Osteoblast (primary cell): ENCODE results near the gene FHIT. TPM values are rescaled to one million over a fixed set of nuclear protein-coding genes. Genes with fewer than 3 reads are reported as not detected.

Experiments used
- DNase-seq: peaks from one replicate; pipeline ENCODE4 v3.0.0; 2011; ENCODE audit warnings: low spot score, mixed read lengths; ENCODE audit not compliant: insufficient read length; ENCODE audit errors: missing footprints
- H2AFZ ChIP-seq: 2 replicates; pipeline ENCODE4 v1.6.0; 2011; ENCODE audit warnings: mild to moderate bottlenecking, low read length
- H3K27ac ChIP-seq: 2 replicates; pipeline ENCODE4 v1.5.1; 2011; ENCODE audit warnings: mild to moderate bottlenecking, low read depth, low read length, moderate library complexity
- H3K27me3 ChIP-seq: 2 replicates; pipeline ENCODE4 v1.6.0; 2012; ENCODE audit warnings: mild to moderate bottlenecking, control low read depth, inconsistent platforms, low read length, moderate library complexity; ENCODE audit not compliant: insufficient read depth
- H3K36me3 ChIP-seq: 2 replicates; pipeline ENCODE4 v1.5.1; 2011; ENCODE audit warnings: mild to moderate bottlenecking, low read length, control low read depth, moderate library complexity; ENCODE audit not compliant: insufficient read depth
- H3K4me1 ChIP-seq: 2 replicates; pipeline ENCODE4 v1.5.1; 2011; ENCODE audit warnings: mild to moderate bottlenecking, low read length, control low read depth, moderate library complexity; ENCODE audit not compliant: insufficient read depth
- H3K4me2 ChIP-seq: 2 replicates; pipeline ENCODE4 v1.6.0; 2011; ENCODE audit warnings: mild to moderate bottlenecking, low read length; ENCODE audit not compliant: insufficient read depth
- H3K4me3 ChIP-seq: fragments of 200-600 bp; sonication (generic); 3 replicates; pipeline ENCODE4 v1.5.1; 2012; ENCODE audit warnings: mild to moderate bottlenecking, low read length, inconsistent platforms; ENCODE audit not compliant: insufficient read depth
- H3K79me2 ChIP-seq: 2 replicates; pipeline ENCODE4 v1.6.0; 2012; ENCODE audit warnings: mild to moderate bottlenecking, low read length, control low read depth, inconsistent platforms; ENCODE audit not compliant: insufficient read depth
- H3K9me3 ChIP-seq: 2 replicates; pipeline ENCODE4 v1.5.1; 2011; ENCODE audit warnings: low read depth, low read length, control low read depth
- H4K20me1 ChIP-seq: 2 replicates; pipeline ENCODE4 v1.6.0; 2012; ENCODE audit warnings: mild to moderate bottlenecking, low read length, control low read depth; ENCODE audit not compliant: insufficient read depth
- total RNA-seq: library from RNA; depleted of rRNA; stranded (reverse); fragments of >200 nt; gene quantifications from 2 replicates; pipeline ENCODE4 v1.2.3, GENCODE V29; 2012
- TF ChIP-seq, protein P1 (sequence below): IDR thresholded peaks from 2 replicates; pipeline ENCODE4 v1.5.1; 2011; ENCODE audit warnings: mild to moderate bottlenecking, low read depth, low read length, moderate library complexity; ENCODE audit errors: extremely low read depth

FHIT gene
- total RNA-seq, 1 donor: 3.3 TPM

DNA sequence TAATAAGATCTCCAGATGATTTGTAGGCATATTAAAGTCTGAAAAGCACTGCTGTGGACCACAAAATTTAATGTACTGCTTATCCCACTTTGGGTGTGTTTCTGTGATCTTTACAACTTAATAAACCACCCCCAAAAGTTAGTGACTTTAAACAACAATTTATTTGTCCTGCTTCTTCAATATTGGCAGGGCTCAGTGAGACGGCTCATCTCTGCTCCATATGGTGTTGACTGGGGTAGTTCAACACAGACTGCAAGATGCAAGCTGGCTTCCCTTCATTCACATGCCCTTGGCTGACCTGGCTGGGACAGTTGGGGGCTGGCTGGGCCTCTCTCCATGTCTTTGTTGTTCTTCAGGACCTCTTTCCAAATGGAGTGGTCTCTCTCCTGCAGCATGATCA lies 337.8 kb downstream of the FHIT start:
- Histone ChIP-seq H3K36me3 (no peaks in the 10 kb centered on the region), H4K20me1 (no peaks in the 10 kb centered on the region)
- no peak for DNase-seq

GRCh38 chr3:60912876-60913275 lies 338.4 kb downstream of the FHIT start:
- TF ChIP-seq, protein P1, sequence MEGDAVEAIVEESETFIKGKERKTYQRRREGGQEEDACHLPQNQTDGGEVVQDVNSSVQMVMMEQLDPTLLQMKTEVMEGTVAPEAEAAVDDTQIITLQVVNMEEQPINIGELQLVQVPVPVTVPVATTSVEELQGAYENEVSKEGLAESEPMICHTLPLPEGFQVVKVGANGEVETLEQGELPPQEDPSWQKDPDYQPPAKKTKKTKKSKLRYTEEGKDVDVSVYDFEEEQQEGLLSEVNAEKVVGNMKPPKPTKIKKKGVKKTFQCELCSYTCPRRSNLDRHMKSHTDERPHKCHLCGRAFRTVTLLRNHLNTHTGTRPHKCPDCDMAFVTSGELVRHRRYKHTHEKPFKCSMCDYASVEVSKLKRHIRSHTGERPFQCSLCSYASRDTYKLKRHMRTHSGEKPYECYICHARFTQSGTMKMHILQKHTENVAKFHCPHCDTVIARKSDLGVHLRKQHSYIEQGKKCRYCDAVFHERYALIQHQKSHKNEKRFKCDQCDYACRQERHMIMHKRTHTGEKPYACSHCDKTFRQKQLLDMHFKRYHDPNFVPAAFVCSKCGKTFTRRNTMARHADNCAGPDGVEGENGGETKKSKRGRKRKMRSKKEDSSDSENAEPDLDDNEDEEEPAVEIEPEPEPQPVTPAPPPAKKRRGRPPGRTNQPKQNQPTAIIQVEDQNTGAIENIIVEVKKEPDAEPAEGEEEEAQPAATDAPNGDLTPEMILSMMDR: no peak
- Histone ChIP-seq H3K79me2 (no peaks in the 10 kb centered on the region), H3K4me1 (no peaks in the 10 kb centered on the region), H3K27me3 (no peaks in the 10 kb centered on the region), H3K4me3 (no peak overlapping the region), H2AFZ (no peak overlapping the region), H3K4me2 (no peak overlapping the region), H4K20me1 (no peaks in the 10 kb centered on the region), H3K36me3 (no peaks in the 10 kb centered on the region), H3K9me3 (no peaks in the 10 kb centered on the region), H3K27ac (no peak overlapping the region)
- DNase-seq: no peak

More for the DNA sequence above, 337.8 kb downstream of the FHIT start:
- H3K79me2 ChIP-seq: no peaks in the 10 kb centered on the region
- H3K4me1 ChIP-seq: no peaks in the 10 kb centered on the region
- TF ChIP-seq, protein P1: no peak
- no peaks in the 10 kb centered on the region for H3K27me3 ChIP-seq
- H2AFZ ChIP-seq: no peak overlapping the region
- H3K4me3 ChIP-seq: no peak overlapping the region
- no peak overlapping the region for H3K4me2 ChIP-seq
- H3K9me3 ChIP-seq: no peaks in the 10 kb centered on the region
- no peak overlapping the region for H3K27ac ChIP-seq

DNA sequence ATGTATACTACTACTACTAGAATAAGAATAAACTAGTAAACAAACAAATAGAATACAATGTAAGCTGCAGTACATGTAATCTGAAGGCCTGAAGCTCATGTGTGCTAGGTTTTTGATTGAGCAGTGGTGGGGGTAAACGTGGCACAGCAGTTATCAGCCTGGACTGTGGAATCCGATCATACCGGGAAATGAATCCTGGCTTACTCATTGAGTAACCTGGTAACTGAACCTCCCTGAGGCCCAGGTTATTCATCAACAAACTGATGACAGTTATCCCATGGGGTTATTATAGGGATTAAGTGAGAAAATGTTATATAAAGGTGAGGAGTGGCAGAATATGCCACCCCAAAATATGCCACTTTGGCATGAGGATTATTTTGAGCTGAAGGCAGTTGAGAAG lies 339.1 kb downstream of the FHIT start:
- H3K36me3 ChIP-seq: no peaks in the 10 kb centered on the region
- H3K27ac ChIP-seq: no peak overlapping the region
- H3K4me1 ChIP-seq: no peaks in the 10 kb centered on the region
- H4K20me1 ChIP-seq: no peaks in the 10 kb centered on the region
- TF ChIP-seq, protein P1: no peak
- no peak for DNase-seq
- no peaks in the 10 kb centered on the region for H3K9me3 ChIP-seq
- H3K4me3 ChIP-seq: no peak overlapping the region
- H2AFZ ChIP-seq: no peak overlapping the region
- no peaks in the 10 kb centered on the region for H3K27me3 ChIP-seq
- no peaks in the 10 kb centered on the region for H3K79me2 ChIP-seq
- H3K4me2 ChIP-seq: no peak overlapping the region

GRCh38 chr3:60909526-60909925 lies 341.7 kb downstream of the FHIT start:
- no peak for DNase-seq

More at GRCh38 chr3:60909526-60909925, 341.7 kb downstream of the FHIT start:
- H3K27me3 ChIP-seq: no peaks in the 10 kb centered on the region
- TF ChIP-seq, protein P1: no peak
- H3K4me1 ChIP-seq: no peaks in the 10 kb centered on the region
- no peak overlapping the region for H3K4me2 ChIP-seq
- no peak overlapping the region for H2AFZ ChIP-seq
- no peaks in the 10 kb centered on the region for H3K9me3 ChIP-seq
- no peaks in the 10 kb centered on the region for H3K36me3 ChIP-seq
- H3K79me2 ChIP-seq: no peaks in the 10 kb centered on the region
- H4K20me1 ChIP-seq: no peaks in the 10 kb centered on the region
- no peak overlapping the region for H3K4me3 ChIP-seq
- H3K27ac ChIP-seq: no peak overlapping the region
